GM21528 (cell line): Measurements from ENCODE around the gene SLC10A6.

Experiments
- ATAC-seq: cut with Tn5 transposase; IDR thresholded peaks from one replicate; pipeline ENCODE4 v1.9.1; 2021; ENCODE audit warnings: mild to moderate bottlenecking, moderate library complexity; ENCODE audit not compliant: unreplicated experiment, low FRiP score

Gene SLC10A6

GRCh38 chr4:86791126-86791525, 58.1 kb downstream of the SLC10A6 start:
- no peak for ATAC-seq

GRCh38 chr4:86788826-86789225, 60.4 kb downstream of the SLC10A6 start:
- ATAC-seq: no peak

GRCh38 chr4:86778175-86778574, 71.0 kb downstream of the SLC10A6 start:
- no peak for ATAC-seq

- no peak for ATAC-seq
Measured at GRCh38 chr4:86775061-86775460, 74.1 kb downstream of the SLC10A6 start.
